Measurements from ENCODE around the gene PLEKHO2.

PLEKHO2 gene

DNA sequence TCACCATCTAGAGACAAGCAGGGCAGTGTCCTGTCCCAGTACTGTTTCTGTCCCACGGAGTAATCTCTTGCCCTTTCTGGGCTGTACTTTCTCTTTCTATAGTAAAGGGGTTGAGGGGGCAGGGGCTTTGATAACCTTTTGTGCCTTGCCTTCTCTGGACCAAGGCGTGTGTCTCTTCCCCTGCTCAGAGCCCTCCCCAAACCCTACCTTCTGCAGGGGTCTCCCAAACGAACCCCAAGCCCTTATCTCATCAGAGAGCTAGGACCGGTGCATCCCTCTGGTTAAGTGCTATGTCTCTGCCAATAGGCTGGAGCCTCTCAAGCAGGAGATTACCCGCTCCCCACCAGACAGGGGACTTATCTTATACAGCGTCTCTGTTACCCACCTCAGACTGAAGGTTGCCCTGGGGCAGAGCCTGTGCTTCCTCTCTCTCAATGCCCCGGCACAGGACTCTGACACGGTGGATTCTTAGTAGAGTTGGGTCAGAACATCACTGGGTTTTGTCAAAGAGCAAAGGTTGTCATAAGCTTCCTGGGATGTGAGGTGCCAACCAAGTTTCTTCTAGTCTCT, 2.9 kb downstream of the PLEKHO2 start:
- Histone ChIP-seq H2AK5ac (ENCODE audit: low read depth, low read length) (no peak overlapping the region), H3K79me1 (ENCODE audit: low read depth, low read length) (peaks cover 13% of the 10 kb centered on the region), H3K9ac (ENCODE audit: low read depth, low read length, poor library complexity) (no peak overlapping the region), H3K27ac (replicated peaks; ENCODE audit: low read length) (no peak overlapping the region), H3K27me3 (ENCODE audit: control insufficient read depth in 3 of 3, insufficient read depth in 3 of 3, low read depth in 1 of 3, low read length in 3 of 3) (no peaks in the 10 kb centered on the region), H2AFZ (ENCODE audit: low read length) (no peak overlapping the region), H2BK120ac (ENCODE audit: low read depth, low read length) (no peak overlapping the region), H3K14ac (ENCODE audit: low read length) (no peak overlapping the region), H3K4me1 (ENCODE audit: control insufficient read depth in 2 of 2, insufficient read depth in 1 of 2, low read depth in 1 of 2, low read length in 2 of 2) (peaks cover 8 to 21% of the 10 kb centered on the region in 2 donors), H2BK12ac (ENCODE audit: low read length) (no peak overlapping the region), H4K8ac (ENCODE audit: low read depth, low read length) (no peak overlapping the region), H3K9me3 (replicated peaks in 1 of 2; ENCODE audit: control insufficient read depth in 2 of 2, insufficient read depth in 1 of 2, low read depth in 1 of 2, low read length in 2 of 2) (no peaks in the 10 kb centered on the region), H2BK5ac (ENCODE audit: low read length) (no peak overlapping the region), H4K91ac (ENCODE audit: low read depth, low read length, poor library complexity) (no peak overlapping the region), H3K36me3 (replicated peaks in 1 of 2; ENCODE audit: control insufficient read depth in 2 of 2, insufficient read depth in 2 of 2, low read length in 2 of 2) (peaks cover 0 to 16% of the 10 kb centered on the region in 2 donors), H3K23ac (ENCODE audit: low read depth, low read length, poor library complexity) (no peak overlapping the region), H2BK15ac (ENCODE audit: low read length) (no peak overlapping the region), H3K18ac (ENCODE audit: low read length) (no peak overlapping the region), H3K4ac (ENCODE audit: low read length) (no peak overlapping the region), H3K4me3 (ENCODE audit: low read length in 2 of 2) (no peak overlapping the region), H3K4me2 (ENCODE audit: insufficient read depth, low read length, poor library complexity, severe bottlenecking) (no peak overlapping the region)
- no CpG with 5 or more reads among the region's 8 CpGs for WGBS, 2 donors (ENCODE audit: extremely low coverage in 2 of 2, insufficient read length in 2 of 2, insufficient replicate concordance in 1 of 2)
- DNase-seq (ENCODE audit: low spot score): no peak

DNA sequence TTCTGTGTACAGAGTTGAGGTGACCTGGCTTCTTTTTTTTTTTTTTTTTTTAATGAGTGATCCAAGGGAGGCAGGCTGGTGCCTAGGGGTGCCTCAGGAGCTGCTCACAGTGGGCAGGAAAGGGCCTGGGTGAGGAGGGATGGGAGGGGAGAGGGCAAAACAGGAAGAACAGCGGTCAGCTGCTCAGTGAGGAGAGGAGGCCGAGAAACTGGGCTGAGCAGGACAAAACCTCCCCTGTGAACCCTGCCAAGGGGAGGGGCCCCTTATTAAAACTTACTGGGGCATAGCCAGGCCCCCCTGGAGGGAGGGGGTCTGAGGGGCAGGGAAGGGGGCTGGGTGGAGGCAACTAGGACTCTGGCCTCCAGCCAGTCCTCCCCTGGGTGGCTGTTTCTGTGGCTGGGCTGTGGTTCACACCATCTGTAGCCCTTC, 3.5 kb downstream of the PLEKHO2 start:
- no CpG with 5 or more reads among the region's 2 CpGs for WGBS, 2 donors (ENCODE audit: extremely low coverage in 2 of 2, insufficient read length in 2 of 2, insufficient replicate concordance in 1 of 2)
- DNase-seq (ENCODE audit: low spot score): no peak
- H4K8ac ChIP-seq (ENCODE audit: low read depth, low read length): no peak overlapping the region

GRCh38 chr15:64845831-64846595, 4.3 kb downstream of the PLEKHO2 start:
- Histone ChIP-seq H3K9ac (ENCODE audit: low read depth, low read length, poor library complexity) (no peak overlapping the region), H3K9me3 (replicated peaks in 1 of 2; ENCODE audit: control insufficient read depth in 2 of 2, insufficient read depth in 1 of 2, low read depth in 1 of 2, low read length in 2 of 2) (no peaks in the 10 kb centered on the region), H3K27ac (replicated peaks; ENCODE audit: low read length) (no peak overlapping the region), H4K8ac (ENCODE audit: low read depth, low read length) (no peak overlapping the region), H4K91ac (ENCODE audit: low read depth, low read length, poor library complexity) (no peak overlapping the region), H2BK12ac (ENCODE audit: low read length) (no peak overlapping the region), H2BK15ac (ENCODE audit: low read length) (no peak overlapping the region), H2BK120ac (ENCODE audit: low read depth, low read length) (no peak overlapping the region), H3K4me2 (ENCODE audit: insufficient read depth, low read length, poor library complexity, severe bottlenecking) (no peak overlapping the region), H2AK5ac (ENCODE audit: low read depth, low read length) (no peak overlapping the region), H3K4ac (ENCODE audit: low read length) (no peak overlapping the region), H3K4me3 (ENCODE audit: low read length in 2 of 2) (no peak overlapping the region), H2AFZ (ENCODE audit: low read length) (no peak overlapping the region), H3K79me1 (ENCODE audit: low read depth, low read length) (peaks cover 13% of the 10 kb centered on the region), H3K27me3 (ENCODE audit: control insufficient read depth in 3 of 3, insufficient read depth in 3 of 3, low read depth in 1 of 3, low read length in 3 of 3) (no peaks in the 10 kb centered on the region), H3K36me3 (replicated peaks in 1 of 2; ENCODE audit: control insufficient read depth in 2 of 2, insufficient read depth in 2 of 2, low read length in 2 of 2) (peaks cover 4 to 29% of the 10 kb centered on the region in 2 donors), H3K4me1 (ENCODE audit: control insufficient read depth in 2 of 2, insufficient read depth in 1 of 2, low read depth in 1 of 2, low read length in 2 of 2) (peaks cover 8 to 19% of the 10 kb centered on the region in 2 donors), H2BK5ac (ENCODE audit: low read length) (no peak overlapping the region), H3K14ac (ENCODE audit: low read length) (no peak overlapping the region), H3K18ac (ENCODE audit: low read length) (no peak overlapping the region), H3K23ac (ENCODE audit: low read depth, low read length, poor library complexity) (no peak overlapping the region)
- no peak for DNase-seq (ENCODE audit: low spot score)
- no CpG with 5 or more reads among the region's 13 CpGs for WGBS, 2 donors (ENCODE audit: extremely low coverage in 2 of 2, insufficient read length in 2 of 2, insufficient replicate concordance in 1 of 2)

More for the DNA sequence above, 3.5 kb downstream of the PLEKHO2 start:
- Histone ChIP-seq H3K79me1 (ENCODE audit: low read depth, low read length) (peaks cover 13% of the 10 kb centered on the region), H3K23ac (ENCODE audit: low read depth, low read length, poor library complexity) (no peak overlapping the region), H3K36me3 (replicated peaks in 1 of 2; ENCODE audit: control insufficient read depth in 2 of 2, insufficient read depth in 2 of 2, low read length in 2 of 2) (peaks cover 0 to 21% of the 10 kb centered on the region in 2 donors), H3K4ac (ENCODE audit: low read length) (no peak overlapping the region), H3K4me3 (ENCODE audit: low read length in 2 of 2) (no peak overlapping the region), H2AFZ (ENCODE audit: low read length) (no peak overlapping the region), H2BK120ac (ENCODE audit: low read depth, low read length) (no peak overlapping the region), H3K27me3 (ENCODE audit: control insufficient read depth in 3 of 3, insufficient read depth in 3 of 3, low read depth in 1 of 3, low read length in 3 of 3) (no peaks in the 10 kb centered on the region), H3K14ac (ENCODE audit: low read length) (no peak overlapping the region), H2BK15ac (ENCODE audit: low read length) (no peak overlapping the region), H3K27ac (replicated peaks; ENCODE audit: low read length) (no peak overlapping the region), H2AK5ac (ENCODE audit: low read depth, low read length) (no peak overlapping the region), H3K9ac (ENCODE audit: low read depth, low read length, poor library complexity) (no peak overlapping the region), H3K4me1 (ENCODE audit: control insufficient read depth in 2 of 2, insufficient read depth in 1 of 2, low read depth in 1 of 2, low read length in 2 of 2) (peaks cover 8 to 21% of the 10 kb centered on the region in 2 donors), H2BK12ac (ENCODE audit: low read length) (no peak overlapping the region), H3K9me3 (replicated peaks in 1 of 2; ENCODE audit: control insufficient read depth in 2 of 2, insufficient read depth in 1 of 2, low read depth in 1 of 2, low read length in 2 of 2) (no peaks in the 10 kb centered on the region), H2BK5ac (ENCODE audit: low read length) (no peak overlapping the region), H3K18ac (ENCODE audit: low read length) (no peak overlapping the region), H3K4me2 (ENCODE audit: insufficient read depth, low read length, poor library complexity, severe bottlenecking) (no peak overlapping the region), H4K91ac (ENCODE audit: low read depth, low read length, poor library complexity) (no peak overlapping the region)

- H2BK15ac ChIP-seq (ENCODE audit: low read length): no peak overlapping the region
- H2AFZ ChIP-seq (ENCODE audit: low read length): no peak overlapping the region
- H3K14ac ChIP-seq (ENCODE audit: low read length): no peak overlapping the region
- H2BK5ac ChIP-seq (ENCODE audit: low read length): no peak overlapping the region
- H3K4ac ChIP-seq (ENCODE audit: low read length): no peak overlapping the region
- H3K27ac ChIP-seq (replicated peaks; ENCODE audit: low read length): no peak overlapping the region
- H3K23ac ChIP-seq (ENCODE audit: low read depth, low read length, poor library complexity): no peak overlapping the region
- no peak overlapping the region for H4K8ac ChIP-seq (ENCODE audit: low read depth, low read length)
- H2AK5ac ChIP-seq (ENCODE audit: low read depth, low read length): no peak overlapping the region
- H3K4me2 ChIP-seq (ENCODE audit: insufficient read depth, low read length, poor library complexity, severe bottlenecking): no peak overlapping the region
- DNase-seq (ENCODE audit: low spot score): no peak
- no peak overlapping the region for H2BK120ac ChIP-seq (ENCODE audit: low read depth, low read length)
- no peak overlapping the region for H3K4me3 ChIP-seq (ENCODE audit: low read length in 2 of 2)
- peaks cover 12% of the 10 kb centered on the region for H3K79me1 ChIP-seq (ENCODE audit: low read depth, low read length)
- H3K18ac ChIP-seq (ENCODE audit: low read length): no peak overlapping the region
- H2BK12ac ChIP-seq (ENCODE audit: low read length): no peak overlapping the region
- H3K9me3 ChIP-seq (replicated peaks in 1 of 2; ENCODE audit: control insufficient read depth in 2 of 2, insufficient read depth in 1 of 2, low read depth in 1 of 2, low read length in 2 of 2): no peaks in the 10 kb centered on the region
- H3K9ac ChIP-seq (ENCODE audit: low read depth, low read length, poor library complexity): no peak overlapping the region
- H3K4me1 ChIP-seq (ENCODE audit: control insufficient read depth in 2 of 2, insufficient read depth in 1 of 2, low read depth in 1 of 2, low read length in 2 of 2): peaks cover 10 to 26% of the 10 kb centered on the region in 2 donors
- no peak overlapping the region for H4K91ac ChIP-seq (ENCODE audit: low read depth, low read length, poor library complexity)
- peaks cover 4 to 35% of the 10 kb centered on the region in 2 donors for H3K36me3 ChIP-seq (replicated peaks in 1 of 2; ENCODE audit: control insufficient read depth in 2 of 2, insufficient read depth in 2 of 2, low read length in 2 of 2)
- H3K27me3 ChIP-seq (ENCODE audit: control insufficient read depth in 3 of 3, insufficient read depth in 3 of 3, low read depth in 1 of 3, low read length in 3 of 3): no peaks in the 10 kb centered on the region
- WGBS, 2 donors (ENCODE audit: extremely low coverage in 2 of 2, insufficient read length in 2 of 2, insufficient replicate concordance in 1 of 2): no CpG with 5 or more reads among the region's 3 CpGs
Observed at GRCh38 chr15:64847016-64847415, 5.3 kb downstream of the PLEKHO2 start.
